HG02884 (cell line): ENCODE data around the gene LAG3.

Source experiments
- ATAC-seq: cut with Tn5 transposase; IDR thresholded peaks from one replicate; pipeline ENCODE4 v1.9.1; 2021; ENCODE audit warnings: mild to moderate bottlenecking, moderate library complexity; ENCODE audit not compliant: unreplicated experiment

Gene LAG3

GRCh38 chr12:6787309-6787708, 15.0 kb downstream of the LAG3 start:
- no peak for ATAC-seq

- ATAC-seq: no peak
These were observed 16.9 kb downstream of the LAG3 start, which contains the start of gene CD4 for GRCh38 chr12:6788972-6789924. CD4 (plus strand) TSS chr12:6789528; CDS start chr12:6800139, 10,611 bp downstream.

- ATAC-seq: no peak
These were observed 18.3 kb downstream of the LAG3 start for GRCh38 chr12:6790496-6791150.

GRCh38 chr12:6791931-6792520, 19.7 kb downstream of the LAG3 start:
- ATAC-seq: no peak

- peak; percentile 45 for ATAC-seq
These were observed 20.3 kb downstream of the LAG3 start for GRCh38 chr12:6792522-6793201.

GRCh38 chr12:6795088-6795487, 22.8 kb downstream of the LAG3 start:
- ATAC-seq: no peak

- ATAC-seq: no peak
These were observed 24.3 kb downstream of the LAG3 start for GRCh38 chr12:6796576-6796975.

GRCh38 chr12:6799147-6799546, 26.8 kb downstream of the LAG3 start:
- no peak for ATAC-seq

GRCh38 chr12:6807170-6807569, 34.9 kb downstream of the LAG3 start:
- ATAC-seq: no peak

- no peak for ATAC-seq
These were observed 36.7 kb downstream of the LAG3 start for GRCh38 chr12:6809056-6809455.

- no peak for ATAC-seq
These were observed 38.4 kb downstream of the LAG3 start for GRCh38 chr12:6810758-6811157.

GRCh38 chr12:6813363-6813762, 41.0 kb downstream of the LAG3 start:
- no peak for ATAC-seq

GRCh38 chr12:6816598-6816997, 44.3 kb downstream of the LAG3 start:
- ATAC-seq: no peak

- no peak for ATAC-seq
These were observed 44.8 kb downstream of the LAG3 start for GRCh38 chr12:6817098-6817497.

- ATAC-seq: no peak
These were observed 45.4 kb downstream of the LAG3 start for GRCh38 chr12:6817662-6818157.

- no peak for ATAC-seq
These were observed 45.9 kb downstream of the LAG3 start for GRCh38 chr12:6818222-6818621.

- ATAC-seq: no peak
These were observed 46.3 kb downstream of the LAG3 start for GRCh38 chr12:6818645-6819044.

- no peak for ATAC-seq
These were observed 47.0 kb downstream of the LAG3 start for GRCh38 chr12:6819106-6820030.

- ATAC-seq: no peak
These were observed 47.8 kb downstream of the LAG3 start for GRCh38 chr12:6820166-6820565.
